Activated B cell treated with CpG ODN at 0.5 μM for 24 hours (primary cell): Measurements from ENCODE around the gene EMC1. TPM values are rescaled to one million over a fixed set of nuclear protein-coding genes. Genes with fewer than 3 reads are reported as not detected.
A peak's percentile ranks its signal among the peaks of the same experiment; 100 is the strongest.

Experiments used
- ATAC-seq: fragments of 200-7000 bp; cut with Tn5 transposase; one replicate; pipeline ENCODE4 v1.10.0; 2021; ENCODE audit warnings: low read depth, mild to moderate bottlenecking, moderate library complexity
- CTCF ChIA-PET: fragments of 350-600 bp; sonication (Branson Sonifier 250); formaldehyde crosslinking; loops from one replicate; lab custom pipeline; 2021; ENCODE audit warnings: antibody characterized with exemption; lab: Charles Lee
- POLR2A ChIA-PET: fragments of 350-600 bp; sonication (Branson Sonifier 250); formaldehyde crosslinking; loops from one replicate; lab custom pipeline; 2021; ENCODE audit warnings: antibody characterized with exemption; lab: Charles Lee
- DNase-seq: peaks from one replicate; pipeline ENCODE4 v3.0.0; 2022
- H3K27ac Mint-ChIP-seq: one replicate; pipeline ENCODE4 v1.8.0; 2020; ENCODE audit warnings: mixed read lengths
- H3K27me3 Mint-ChIP-seq: one replicate; pipeline ENCODE4 v1.8.0; 2021; ENCODE audit warnings: mixed read lengths
- H3K36me3 Mint-ChIP-seq: one replicate; pipeline ENCODE4 v1.8.0; 2021; ENCODE audit warnings: low read depth, mixed read lengths
- H3K4me1 Mint-ChIP-seq: one replicate; pipeline ENCODE4 v1.8.0; 2021; ENCODE audit warnings: mixed read lengths
- H3K4me3 Mint-ChIP-seq: one replicate; pipeline ENCODE4 v1.8.0; 2020; ENCODE audit warnings: mild to moderate bottlenecking, mixed read lengths
- H3K9me3 Mint-ChIP-seq: one replicate; pipeline ENCODE4 v1.8.0; 2020; ENCODE audit warnings: mixed read lengths
- intact Hi-C: fragments of 100-400 bp; cut with micrococcal nuclease; formaldehyde crosslinking; loops from one replicate; pipeline ENCODE4 v1.15.1; 2024
- total RNA-seq: library from RNA; stranded (reverse); gene quantifications from 2 replicates; pipeline ENCODE4 v1.2.3, GENCODE V29; 2022
- TF ChIP-seq, protein P1 (sequence below): fragments of 200-600 bp; IDR thresholded peaks from one replicate; pipeline ENCODE4 v1.8.0; 2022; ENCODE audit warnings: antibody characterized with exemption, mild to moderate bottlenecking

EMC1 gene
- total RNA-seq, 1 donor from 2014 or later, result 42.7 TPM

DNA sequence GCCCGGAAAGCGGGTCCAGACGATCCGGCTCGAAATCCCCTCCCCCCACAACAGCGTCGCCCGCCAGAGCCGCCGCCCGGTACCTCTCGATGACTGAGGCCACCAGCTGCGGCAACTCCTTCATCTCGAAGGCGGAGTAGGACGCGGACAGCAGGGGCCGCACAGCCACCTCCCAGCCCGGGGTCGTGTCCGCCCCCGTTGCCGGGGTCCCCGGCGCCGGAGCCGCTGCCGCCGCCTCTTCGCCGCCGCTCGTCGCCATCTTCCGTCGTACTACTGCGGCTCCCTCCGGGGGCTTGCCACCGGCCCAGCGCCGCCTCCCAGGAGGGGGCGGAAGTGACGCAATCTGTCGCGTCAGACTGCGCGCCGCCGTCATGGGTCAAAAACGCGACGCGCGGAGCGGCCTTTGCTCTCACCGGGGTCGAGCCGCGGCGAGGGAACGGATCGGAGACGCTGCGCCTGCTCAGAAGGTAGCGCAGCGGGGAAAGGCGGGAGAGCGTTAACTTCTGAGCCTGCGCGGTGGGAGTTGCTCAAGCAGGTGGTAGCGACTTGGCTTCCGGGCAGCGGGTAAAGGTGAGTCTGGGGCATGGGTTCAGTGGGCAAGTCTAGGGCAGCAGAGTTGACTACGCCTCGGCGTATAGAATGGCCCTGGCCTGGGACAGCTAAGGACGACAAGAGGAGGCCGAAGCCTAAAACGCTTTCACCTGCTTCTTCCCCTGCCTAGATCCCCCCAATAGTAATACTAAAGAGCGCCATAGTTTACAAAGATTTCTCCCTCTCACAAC, 41.1 kb downstream of the EMC1 start, which contains the start of gene UBR4:
Gene UBR4 (minus strand): TSS at position 277 of the 782 bp plus-strand sequence. CDS start 18 bp downstream, at position 259.
- no peaks in the 10 kb centered on the region for H3K27me3 Mint-ChIP-seq
- H3K9me3 Mint-ChIP-seq, result no peaks in the 10 kb centered on the region
- CTCF ChIA-PET, result interaction anchor here (0.9 to 1.0 kb wide), 2 partner anchors 31 to 41 kb away, joined by 3 read pairs; partner anchors contain the start of genes EMC1 and MRTO4
- POLR2A ChIA-PET, result interaction anchor here (0.9 to 3.7 kb wide), 7 partner anchors 10 to 387 kb away, joined by 3 to 22 read pairs (median 4); partner anchors contain the start of genes EMC1 and MRTO4
- peak within 1 kb of the TSS; percentile 97 for H3K27ac Mint-ChIP-seq
- DNase-seq (peak; percentile 98), ATAC-seq (peak; percentile 77)
- peak within 1 kb of the TSS; percentile 95 for H3K4me3 Mint-ChIP-seq
- TF ChIP-seq, protein P1, sequence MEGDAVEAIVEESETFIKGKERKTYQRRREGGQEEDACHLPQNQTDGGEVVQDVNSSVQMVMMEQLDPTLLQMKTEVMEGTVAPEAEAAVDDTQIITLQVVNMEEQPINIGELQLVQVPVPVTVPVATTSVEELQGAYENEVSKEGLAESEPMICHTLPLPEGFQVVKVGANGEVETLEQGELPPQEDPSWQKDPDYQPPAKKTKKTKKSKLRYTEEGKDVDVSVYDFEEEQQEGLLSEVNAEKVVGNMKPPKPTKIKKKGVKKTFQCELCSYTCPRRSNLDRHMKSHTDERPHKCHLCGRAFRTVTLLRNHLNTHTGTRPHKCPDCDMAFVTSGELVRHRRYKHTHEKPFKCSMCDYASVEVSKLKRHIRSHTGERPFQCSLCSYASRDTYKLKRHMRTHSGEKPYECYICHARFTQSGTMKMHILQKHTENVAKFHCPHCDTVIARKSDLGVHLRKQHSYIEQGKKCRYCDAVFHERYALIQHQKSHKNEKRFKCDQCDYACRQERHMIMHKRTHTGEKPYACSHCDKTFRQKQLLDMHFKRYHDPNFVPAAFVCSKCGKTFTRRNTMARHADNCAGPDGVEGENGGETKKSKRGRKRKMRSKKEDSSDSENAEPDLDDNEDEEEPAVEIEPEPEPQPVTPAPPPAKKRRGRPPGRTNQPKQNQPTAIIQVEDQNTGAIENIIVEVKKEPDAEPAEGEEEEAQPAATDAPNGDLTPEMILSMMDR, result no peak
- H3K36me3 Mint-ChIP-seq, result peaks cover 48% of the 10 kb centered on the region
- intact Hi-C loops, result loop anchor here (1.0 to 5.0 kb wide), 6 partner anchors 41 to 1297 kb away; partner anchors contain the start of genes ALDH4A1, CAPZB, EMC1 and IFFO2
- H3K4me1 Mint-ChIP-seq, result peaks cover 57% of the 10 kb centered on the region

DNA sequence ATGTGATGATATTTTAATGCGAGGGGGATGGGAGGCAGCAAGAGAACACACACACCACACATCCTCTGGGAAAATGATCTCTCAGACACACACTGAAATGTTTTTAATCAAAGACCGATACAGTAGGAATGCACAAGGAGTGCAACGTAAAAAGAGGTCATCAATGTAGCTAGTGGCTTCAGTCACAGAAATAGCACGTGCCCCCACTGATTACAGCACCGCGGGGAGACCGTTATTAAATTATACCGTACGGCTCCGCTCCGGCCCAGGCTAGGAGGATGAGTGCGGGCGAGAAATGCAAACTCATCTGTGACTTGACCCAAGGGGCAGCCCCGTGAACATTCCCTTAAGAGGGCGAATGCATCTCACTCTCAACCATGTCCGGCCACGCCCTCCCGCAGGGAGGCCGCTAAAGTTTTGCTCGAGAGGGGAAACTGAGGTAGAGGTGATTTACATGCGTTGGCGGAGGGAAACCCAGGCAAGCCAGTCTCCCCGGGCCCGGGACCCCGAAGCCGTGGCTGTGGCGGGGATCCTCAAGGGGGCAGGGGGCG, 41.8 kb downstream of the EMC1 start:
- ChIA-PET CTCF (no interaction called here), POLR2A (interaction anchor here (0.9 to 3.7 kb wide), 4 partner anchors 14 to 387 kb away, joined by 3 to 22 read pairs (median 4); partner anchors contain the start of genes EMC1 and MRTO4)
- intact Hi-C loops, result no loop called here
- peaks cover 63% of the 10 kb centered on the region for H3K4me1 Mint-ChIP-seq
- H3K36me3 Mint-ChIP-seq, result peaks cover 52% of the 10 kb centered on the region
- peak overlapping the region; percentile 95 for H3K4me3 Mint-ChIP-seq
- TF ChIP-seq, protein P1, result no peak
- no peaks in the 10 kb centered on the region for H3K27me3 Mint-ChIP-seq
- DNase-seq (no peak), ATAC-seq (peak; percentile 69)
- H3K27ac Mint-ChIP-seq, result peak overlapping the region; percentile 96
- no peaks in the 10 kb centered on the region for H3K9me3 Mint-ChIP-seq

DNA sequence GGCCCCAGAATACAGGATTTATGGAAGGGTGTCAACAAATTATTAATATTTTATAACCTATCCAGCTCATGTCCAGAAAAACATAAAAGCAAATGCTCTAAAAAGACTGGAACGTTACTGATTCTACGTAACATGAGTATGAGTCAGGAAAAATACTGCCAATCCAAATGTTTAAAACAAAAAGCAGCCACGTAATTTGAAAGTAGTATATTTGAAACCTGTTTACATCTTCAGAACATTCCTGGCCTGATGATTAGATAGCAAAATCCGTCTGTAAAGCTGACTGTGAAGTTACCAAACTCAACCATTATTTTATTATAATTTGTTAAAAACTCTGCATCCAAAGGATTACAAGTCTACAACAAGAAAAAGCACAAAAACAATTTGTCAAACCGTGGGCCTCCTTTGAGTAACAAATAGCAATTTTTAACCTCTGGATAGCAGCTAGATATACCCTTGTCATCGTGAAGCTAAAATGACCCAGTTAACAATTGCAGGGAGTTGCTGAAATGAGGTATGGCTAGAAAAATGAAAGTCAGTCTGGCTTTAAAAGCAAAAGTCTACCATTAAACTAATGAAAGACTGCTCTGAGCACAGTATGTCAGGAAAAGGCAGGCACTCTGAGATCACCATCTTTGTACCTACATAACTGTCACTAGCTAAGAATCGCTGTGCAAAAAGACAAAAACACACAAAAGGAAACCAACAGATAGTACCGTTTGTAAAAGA, 42.5 kb downstream of the EMC1 start:
- no peak for DNase-seq
- H3K9me3 Mint-ChIP-seq, result no peaks in the 10 kb centered on the region
- ATAC-seq, result no peak
- intact Hi-C loops, result no loop called here
- no peaks in the 10 kb centered on the region for H3K27me3 Mint-ChIP-seq
- ChIA-PET POLR2A (interaction anchor here (0.7 to 3.7 kb wide), 5 partner anchors 10 to 43 kb away, joined by 3 to 22 read pairs (median 4); partner anchors contain the start of genes EMC1 and MRTO4), CTCF (no interaction called here)
- peaks cover 50% of the 10 kb centered on the region for H3K36me3 Mint-ChIP-seq
- TF ChIP-seq, protein P1, result no peak
- H3K27ac Mint-ChIP-seq, result peak overlapping the region; percentile 96
- H3K4me1 Mint-ChIP-seq, result peaks cover 67% of the 10 kb centered on the region
- H3K4me3 Mint-ChIP-seq, result peak overlapping the region; percentile 95

DNA sequence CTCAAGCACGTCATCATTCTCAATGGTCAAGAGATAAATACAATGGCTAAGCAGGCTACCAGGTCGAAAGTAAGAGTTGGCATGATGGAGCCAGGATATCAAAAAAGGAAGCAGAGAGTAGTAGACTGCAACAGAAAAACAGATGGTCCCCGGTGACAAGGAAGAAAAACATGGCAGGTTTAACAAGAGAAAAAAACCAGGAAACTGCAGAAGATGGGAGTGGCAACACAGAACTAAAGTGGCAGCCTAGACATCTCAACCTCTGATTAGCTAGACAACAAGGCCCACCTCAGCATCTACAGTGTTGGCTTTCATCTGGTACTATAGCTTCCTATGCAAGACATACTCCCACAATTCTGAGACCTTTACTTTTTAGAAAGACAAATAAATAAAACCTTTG, 44.4 kb downstream of the EMC1 start:
- TF ChIP-seq, protein P1, result no peak
- Mint-ChIP-seq H3K4me1 (peaks cover 74% of the 10 kb centered on the region), H3K27me3 (no peaks in the 10 kb centered on the region), H3K36me3 (peaks cover 41% of the 10 kb centered on the region), H3K4me3 (no peak overlapping the region), H3K27ac (no peak overlapping the region), H3K9me3 (no peaks in the 10 kb centered on the region)
- DNase-seq (no peak), ATAC-seq (no peak)
- POLR2A ChIA-PET, result no interaction called here
- intact Hi-C loops, result no loop called here
- CTCF ChIA-PET, result no interaction called here
